GM21529 (cell line): ENCODE results near the gene EXOC3L2.

Experiments
- ATAC-seq: cut with Tn5 transposase; IDR thresholded peaks from one replicate; pipeline ENCODE4 v1.9.1; 2021; ENCODE audit not compliant: unreplicated experiment

Gene EXOC3L2

GRCh38 chr19:45182758-45183157, 62.4 kb downstream of the EXOC3L2 start:
- no peak for ATAC-seq

GRCh38 chr19:45180936-45181335, 64.3 kb downstream of the EXOC3L2 start:
- ATAC-seq, result no peak

- no peak for ATAC-seq
Measured at GRCh38 chr19:45179892-45180370, 65.3 kb downstream of the EXOC3L2 start.

- ATAC-seq, result no peak
Measured at GRCh38 chr19:45179072-45179891, 65.9 kb downstream of the EXOC3L2 start.

GRCh38 chr19:45178262-45179071, 66.7 kb downstream of the EXOC3L2 start, which contains the start of gene BLOC1S3:
BLOC1S3 (plus strand) TSS chr19:45178784; CDS start chr19:45179297, 513 bp downstream.
- ATAC-seq, result peak; percentile 75

GRCh38 chr19:45177817-45178261, 67.4 kb downstream of the EXOC3L2 start, which contains the start of gene TRAPPC6A:
TRAPPC6A (minus strand) TSS chr19:45178237; CDS start chr19:45178218, 19 bp downstream.
- peak; percentile 5 for ATAC-seq

GRCh38 chr19:45175515-45176345, 69.5 kb downstream of the EXOC3L2 start:
- no peak for ATAC-seq

GRCh38 chr19:45173816-45174215, 71.4 kb downstream of the EXOC3L2 start:
- no peak for ATAC-seq

- no peak for ATAC-seq
Measured at GRCh38 chr19:45172611-45173208, 72.5 kb downstream of the EXOC3L2 start.

GRCh38 chr19:45172173-45172572, 73.0 kb downstream of the EXOC3L2 start:
- no peak for ATAC-seq

- no peak for ATAC-seq
Measured at GRCh38 chr19:45171211-45171623, 74.0 kb downstream of the EXOC3L2 start.

- ATAC-seq, result no peak
Measured at GRCh38 chr19:45170146-45171106, 74.8 kb downstream of the EXOC3L2 start.

- no peak for ATAC-seq
Measured at GRCh38 chr19:45169602-45170001, 75.6 kb downstream of the EXOC3L2 start.

GRCh38 chr19:45168767-45169351, 76.3 kb downstream of the EXOC3L2 start:
- ATAC-seq, result no peak

- no peak for ATAC-seq
Measured at GRCh38 chr19:45166723-45167252, 78.4 kb downstream of the EXOC3L2 start.

- peak; percentile 78 for ATAC-seq
Measured at GRCh38 chr19:45164577-45165335, 80.5 kb downstream of the EXOC3L2 start.

- no peak for ATAC-seq
Measured at GRCh38 chr19:45163751-45164460, 81.3 kb downstream of the EXOC3L2 start.
